WTC11 (cell line): ENCODE results near the gene LZTS2. TPM values are rescaled to one million over a fixed set of nuclear protein-coding genes. Genes with fewer than 3 reads are reported as not detected.

Experiments
- ATAC-seq: fragments of 200-7000 bp; cut with Tn5 transposase; 2 replicates; pipeline ENCODE4 v1.10.0; 2021; ENCODE audit warnings: mild to moderate bottlenecking, moderate library complexity
- Bru-seq: library from RNA; stranded (reverse); fragments of 400-500 nt; gene quantifications from one replicate; lab custom pipeline; 2021; lab: Mats Ljungman, UMichigan
- CTCF ChIA-PET: fragments of 300-600 bp; sonication (Branson Sonifier 250); formaldehyde crosslinking; loops from one replicate; lab custom pipeline; 2021; ENCODE audit warnings: antibody characterized with exemption; lab: Charles Lee
- POLR2A ChIA-PET: fragments of 350-600 bp; sonication (Branson Sonifier 250); formaldehyde crosslinking; loops from one replicate; lab custom pipeline; 2021; ENCODE audit warnings: antibody characterized with exemption; lab: Charles Lee
- DNase-seq: peaks from one replicate; pipeline ENCODE4 v3.0.0; 2021; ENCODE audit warnings: low spot score
- H3K27ac Mint-ChIP-seq: 2 replicates; pipeline ENCODE4 v1.8.0; 2021; ENCODE audit warnings: mixed read lengths
- H3K27me3 Mint-ChIP-seq: 2 replicates; pipeline ENCODE4 v1.8.0; 2021; ENCODE audit warnings: low read depth, mild to moderate bottlenecking, moderate library complexity, mixed read lengths
- H3K36me3 Mint-ChIP-seq: 2 replicates; pipeline ENCODE4 v1.8.0; 2021; ENCODE audit warnings: mixed read lengths
- H3K4me1 Mint-ChIP-seq: 2 replicates; pipeline ENCODE4 v1.8.0; 2022; ENCODE audit warnings: mixed read lengths
- H3K4me3 Mint-ChIP-seq: 2 replicates; pipeline ENCODE4 v1.8.0; 2021; ENCODE audit warnings: mild to moderate bottlenecking, moderate library complexity, mixed read lengths
- H3K9me3 Mint-ChIP-seq: 2 replicates; pipeline ENCODE4 v1.8.0; 2021; ENCODE audit warnings: mixed read lengths
- ATF3 ChIP-seq: sonication (generic); formaldehyde crosslinking; conservative IDR thresholded peaks from 2 replicates; pipeline ENCODE4 v1.8.1; 2022; ENCODE audit warnings: mild to moderate bottlenecking, missing genetic modification reagents
- FOXJ3 ChIP-seq: sonication (generic); formaldehyde crosslinking; IDR thresholded peaks from 2 replicates; pipeline ENCODE4 v1.9.0; 2021; ENCODE audit warnings: missing genetic modification reagents, mild to moderate bottlenecking, borderline replicate concordance
- HMGA2 ChIP-seq: fragments of 250-450 bp; sonication (Bioruptor Pico); IDR thresholded peaks from 2 replicates; pipeline ENCODE4 v1.4.0; 2021; ENCODE audit warnings: mild to moderate bottlenecking, moderate library complexity
- JAZF1 ChIP-seq: fragments of 250-450 bp; sonication (Bioruptor Pico); IDR thresholded peaks from 2 replicates; pipeline ENCODE4 v1.9.0; 2021; ENCODE audit warnings: moderate library complexity, mild to moderate bottlenecking, inconsistent platforms
- NR1H2 ChIP-seq: sonication (generic); formaldehyde crosslinking; IDR thresholded peaks from 2 replicates; pipeline ENCODE4 v1.9.0; 2021; ENCODE audit warnings: mild to moderate bottlenecking, moderate library complexity, missing genetic modification reagents
- ZBTB43 ChIP-seq: sonication (generic); formaldehyde crosslinking; IDR thresholded peaks from 2 replicates; pipeline ENCODE4 v1.8.1; 2023; ENCODE audit warnings: mild to moderate bottlenecking, missing genetic modification reagents
- ZNF121 ChIP-seq: sonication (generic); formaldehyde crosslinking; IDR thresholded peaks from 2 replicates; pipeline ENCODE4 v1.8.0; 2023; ENCODE audit warnings: missing genetic modification reagents
- ZNF219 ChIP-seq: sonication (generic); formaldehyde crosslinking; IDR thresholded peaks from 2 replicates; pipeline ENCODE4 v1.8.0; 2023; ENCODE audit warnings: missing genetic modification reagents, mild to moderate bottlenecking, borderline replicate concordance
- ZNF232 ChIP-seq: sonication (generic); formaldehyde crosslinking; IDR thresholded peaks from 2 replicates; pipeline ENCODE4 v1.8.0; 2022; ENCODE audit warnings: mild to moderate bottlenecking, missing genetic modification reagents
- ZNF512 ChIP-seq: sonication (generic); formaldehyde crosslinking; IDR thresholded peaks from 2 replicates; pipeline ENCODE4 v1.8.1; 2022; ENCODE audit warnings: missing genetic modification reagents, borderline replicate concordance
- ZNF532 ChIP-seq: fragments of 250-450 bp; sonication (Bioruptor Pico); IDR thresholded peaks from 2 replicates; pipeline ENCODE4 v1.9.0; 2021; ENCODE audit warnings: mild to moderate bottlenecking, borderline replicate concordance
- long read RNA-seq, 3 experiments: library from RNA in 1 of 3; library from capped mRNA in 1 of 3; library from polyadenylated mRNA in 1 of 3; unstranded in 2 of 3; stranded (forward) in 1 of 3; transcript quantifications; one replicate each; pipeline ENCODE4 v2.0.0, GENCODE V29; 2021
- total RNA-seq: library from RNA; stranded (reverse); gene quantifications from 3 replicates; pipeline ENCODE4 v1.2.3, GENCODE V29; 2021
- TF ChIP-seq, protein P1 (sequence below): sonication (generic); formaldehyde crosslinking; IDR thresholded peaks from 2 replicates; pipeline ENCODE4 v1.8.1; 2023; ENCODE audit warnings: mild to moderate bottlenecking, missing genetic modification reagents, borderline replicate concordance
- TF ChIP-seq, protein P2 (sequence below): fragments of 250-450 bp; sonication (Bioruptor Pico); IDR thresholded peaks from 2 replicates; pipeline ENCODE4 v1.9.0; 2021; ENCODE audit warnings: mild to moderate bottlenecking

Gene LZTS2
- total RNA-seq (84.6 to 93.1 TPM (median 91.1 TPM) in 3 replicates), Bru-seq, nascent RNA (percentile 80 among the genes with signal in this experiment)
- long read RNA-seq, experiment 1, full-length matches to known transcripts: 98 of 387 reads
- long read RNA-seq, experiment 1, partial matches to known transcripts: 33 of 387 reads
- long read RNA-seq, experiment 1, other reads (novel, unspliced or antisense): 256 of 387 reads
- long read RNA-seq, experiment 2, full-length matches to known transcripts: 10 of 92 reads
- long read RNA-seq, experiment 2, partial matches to known transcripts: 17 of 92 reads
- long read RNA-seq, experiment 2, other reads (novel, unspliced or antisense): 65 of 92 reads
- long read RNA-seq, experiment 3, partial matches to known transcripts: 3 of 3 reads
- long read RNA-seq, experiment 3, other reads (novel, unspliced or antisense): 0 of 3 reads

DNA sequence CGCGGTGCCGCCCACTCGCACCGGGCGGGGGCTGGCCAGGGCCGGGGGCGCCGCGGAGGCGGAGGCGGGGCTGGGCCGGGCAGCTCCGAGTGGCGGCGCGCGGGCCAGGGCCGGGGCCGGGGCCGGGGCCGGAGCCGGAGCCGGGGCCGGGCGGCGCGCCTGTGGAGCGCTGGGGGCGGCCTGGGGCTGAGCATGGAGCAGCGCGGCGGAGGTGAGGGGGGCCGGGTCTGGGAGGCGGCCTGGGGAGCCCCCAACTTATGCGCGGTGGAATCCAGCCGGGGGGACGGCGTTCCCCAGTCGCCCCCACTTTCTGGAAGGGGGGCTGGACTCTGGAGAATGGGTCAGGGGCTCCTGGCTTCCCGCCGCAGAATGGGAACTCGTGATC is at the start of gene LZTS2:
Gene LZTS2, plus strand, starts transcription at position 67 of the 385 bp plus-strand sequence. CDS start 2,731 bp downstream, outside the sequence.
- ATAC-seq (peak; percentile 0; the same call in 1 of the 2 replicates), DNase-seq (no peak)
- no peaks in the 10 kb centered on the region for H3K9me3 Mint-ChIP-seq
- peaks cover 5% of the 10 kb centered on the region for H3K36me3 Mint-ChIP-seq
- H3K4me3 Mint-ChIP-seq: peak within 1 kb of the TSS; percentile 85
- CTCF ChIA-PET: interaction anchor here (0.6 to 13.4 kb wide), 12 partner anchors 9 to 400 kb away, joined by 3 to 277 read pairs (median 4); partner anchors contain the start of genes PDZD7, SEMA4G and SFXN3
- peak within 1 kb of the TSS; percentile 95 for H3K27ac Mint-ChIP-seq
- H3K27me3 Mint-ChIP-seq: no peaks in the 10 kb centered on the region
- POLR2A ChIA-PET: interaction anchor here (1.8 to 3.4 kb wide), 2 partner anchors 8 to 15 kb away, joined by 5 to 14 read pairs; no protein-coding TSS in a partner anchor
- peaks cover 27% of the 10 kb centered on the region for H3K4me1 Mint-ChIP-seq
- TF ChIP-seq ZNF512 (CRISPR knock-in tag) (no peak), HMGA2 (CRISPR knock-in tag) (no peak), JAZF1 (no peak), ZNF219 (CRISPR knock-in tag) (no peak), ZNF121 (CRISPR knock-in tag) (no peak), FOXJ3 (no peak), NR1H2 (no peak), ZNF532 (no peak), ATF3 (CRISPR knock-in tag) (no peak), ZNF232 (CRISPR knock-in tag) (no peak), ZBTB43 (CRISPR knock-in tag) (no peak)
- TF ChIP-seq, protein P1, sequence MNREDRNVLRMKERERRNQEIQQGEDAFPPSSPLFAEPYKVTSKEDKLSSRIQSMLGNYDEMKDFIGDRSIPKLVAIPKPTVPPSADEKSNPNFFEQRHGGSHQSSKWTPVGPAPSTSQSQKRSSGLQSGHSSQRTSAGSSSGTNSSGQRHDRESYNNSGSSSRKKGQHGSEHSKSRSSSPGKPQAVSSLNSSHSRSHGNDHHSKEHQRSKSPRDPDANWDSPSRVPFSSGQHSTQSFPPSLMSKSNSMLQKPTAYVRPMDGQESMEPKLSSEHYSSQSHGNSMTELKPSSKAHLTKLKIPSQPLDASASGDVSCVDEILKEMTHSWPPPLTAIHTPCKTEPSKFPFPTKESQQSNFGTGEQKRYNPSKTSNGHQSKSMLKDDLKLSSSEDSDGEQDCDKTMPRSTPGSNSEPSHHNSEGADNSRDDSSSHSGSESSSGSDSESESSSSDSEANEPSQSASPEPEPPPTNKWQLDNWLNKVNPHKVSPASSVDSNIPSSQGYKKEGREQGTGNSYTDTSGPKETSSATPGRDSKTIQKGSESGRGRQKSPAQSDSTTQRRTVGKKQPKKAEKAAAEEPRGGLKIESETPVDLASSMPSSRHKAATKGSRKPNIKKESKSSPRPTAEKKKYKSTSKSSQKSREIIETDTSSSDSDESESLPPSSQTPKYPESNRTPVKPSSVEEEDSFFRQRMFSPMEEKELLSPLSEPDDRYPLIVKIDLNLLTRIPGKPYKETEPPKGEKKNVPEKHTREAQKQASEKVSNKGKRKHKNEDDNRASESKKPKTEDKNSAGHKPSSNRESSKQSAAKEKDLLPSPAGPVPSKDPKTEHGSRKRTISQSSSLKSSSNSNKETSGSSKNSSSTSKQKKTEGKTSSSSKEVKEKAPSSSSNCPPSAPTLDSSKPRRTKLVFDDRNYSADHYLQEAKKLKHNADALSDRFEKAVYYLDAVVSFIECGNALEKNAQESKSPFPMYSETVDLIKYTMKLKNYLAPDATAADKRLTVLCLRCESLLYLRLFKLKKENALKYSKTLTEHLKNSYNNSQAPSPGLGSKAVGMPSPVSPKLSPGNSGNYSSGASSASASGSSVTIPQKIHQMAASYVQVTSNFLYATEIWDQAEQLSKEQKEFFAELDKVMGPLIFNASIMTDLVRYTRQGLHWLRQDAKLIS (CRISPR knock-in tag): no peak
- TF ChIP-seq, protein P2, sequence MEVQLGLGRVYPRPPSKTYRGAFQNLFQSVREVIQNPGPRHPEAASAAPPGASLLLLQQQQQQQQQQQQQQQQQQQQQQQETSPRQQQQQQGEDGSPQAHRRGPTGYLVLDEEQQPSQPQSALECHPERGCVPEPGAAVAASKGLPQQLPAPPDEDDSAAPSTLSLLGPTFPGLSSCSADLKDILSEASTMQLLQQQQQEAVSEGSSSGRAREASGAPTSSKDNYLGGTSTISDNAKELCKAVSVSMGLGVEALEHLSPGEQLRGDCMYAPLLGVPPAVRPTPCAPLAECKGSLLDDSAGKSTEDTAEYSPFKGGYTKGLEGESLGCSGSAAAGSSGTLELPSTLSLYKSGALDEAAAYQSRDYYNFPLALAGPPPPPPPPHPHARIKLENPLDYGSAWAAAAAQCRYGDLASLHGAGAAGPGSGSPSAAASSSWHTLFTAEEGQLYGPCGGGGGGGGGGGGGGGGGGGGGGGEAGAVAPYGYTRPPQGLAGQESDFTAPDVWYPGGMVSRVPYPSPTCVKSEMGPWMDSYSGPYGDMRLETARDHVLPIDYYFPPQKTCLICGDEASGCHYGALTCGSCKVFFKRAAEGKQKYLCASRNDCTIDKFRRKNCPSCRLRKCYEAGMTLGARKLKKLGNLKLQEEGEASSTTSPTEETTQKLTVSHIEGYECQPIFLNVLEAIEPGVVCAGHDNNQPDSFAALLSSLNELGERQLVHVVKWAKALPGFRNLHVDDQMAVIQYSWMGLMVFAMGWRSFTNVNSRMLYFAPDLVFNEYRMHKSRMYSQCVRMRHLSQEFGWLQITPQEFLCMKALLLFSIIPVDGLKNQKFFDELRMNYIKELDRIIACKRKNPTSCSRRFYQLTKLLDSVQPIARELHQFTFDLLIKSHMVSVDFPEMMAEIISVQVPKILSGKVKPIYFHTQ (CRISPR knock-in tag): no peak
